Spleen (tissue), 11 donors: ENCODE data around the gene FAM181B. TPM values are rescaled to one million over a fixed set of nuclear protein-coding genes. Genes with fewer than 3 reads are reported as not detected.

ENCODE experiments used
- DNase-seq: peaks from one replicate; pipeline ENCODE4 v3.0.0-alpha.2; 2020
- H3K27ac ChIP-seq, 8 donors: fragments of 200-600 bp; sonication (generic) in 7 of 8; 1 replicate in 4 of 8; 2 replicates in 4 of 8; pipeline versions ENCODE4 v1.5.0 to v1.8.0; 2016 to 2021; ENCODE audit warnings: inconsistent platforms in 4 of 8, mild to moderate bottlenecking in 4 of 8, moderate library complexity in 1 of 8
- H3K27me3 ChIP-seq, 7 donors: fragments of 200-600 bp; sonication (generic) in 6 of 7; replicated peaks in 1 of 7; 1 replicate in 4 of 7; 2 replicates in 3 of 7; pipeline versions ENCODE4 v1.5.0 to v1.8.0; 2016 to 2021; ENCODE audit warnings: inconsistent platforms in 3 of 7, mild to moderate bottlenecking in 1 of 7
- H3K36me3 ChIP-seq, 6 donors: fragments of 200-600 bp; sonication (generic) in 5 of 6; 1 replicate in 4 of 6; 2 replicates in 2 of 6; pipeline versions ENCODE4 v1.5.0 to v1.8.0; 2016 to 2021; ENCODE audit warnings: inconsistent platforms in 2 of 6
- H3K4me1 ChIP-seq, 6 donors: fragments of 200-600 bp; sonication (generic) in 5 of 6; 1 replicate in 3 of 6; 2 replicates in 3 of 6; pipeline versions ENCODE4 v1.5.0 to v1.8.0; 2016 to 2021; ENCODE audit warnings: inconsistent platforms in 3 of 6
- H3K4me3 ChIP-seq, 8 donors: fragments of 200-600 bp; sonication (generic) in 7 of 8; 1 replicate in 4 of 8; 2 replicates in 4 of 8; pipeline versions ENCODE4 v1.5.0 to v1.8.0; 2016 to 2021; ENCODE audit warnings: inconsistent platforms in 4 of 8, mild to moderate bottlenecking in 4 of 8, moderate library complexity in 2 of 8
- H3K9me3 ChIP-seq, 8 donors: fragments of 200-600 bp; sonication (generic) in 7 of 8; 1 replicate in 4 of 8; 2 replicates in 4 of 8; pipeline versions ENCODE4 v1.5.0 to v1.8.0; 2016 to 2021; ENCODE audit warnings: inconsistent platforms in 4 of 8
- CTCF ChIP-seq, 11 experiments: fragments of 200-600 bp in 7 of 11; fragments of 450-650 bp in 4 of 11; sonication (generic) in 4 of 11; IDR thresholded peaks in 8 of 11; conservative IDR thresholded peaks in 3 of 11; 1 replicate in 7 of 11; 2 replicates in 4 of 11; pipeline versions ENCODE4 v1.4.0 to v1.8.0; 2016 to 2021; ENCODE audit warnings: antibody characterized with exemption in 11 of 11, inconsistent platforms in 4 of 11, mild to moderate bottlenecking in 1 of 11
- POLR2A ChIP-seq, 3 donors: fragments of 450-650 bp; IDR thresholded peaks; one replicate each; pipeline ENCODE4 v1.5.1; 2017; ENCODE audit warnings: antibody characterized with exemption in 3 of 3, mild to moderate bottlenecking in 1 of 3
- POLR2AphosphoS5 ChIP-seq, 3 donors: sonication (generic); formaldehyde crosslinking; IDR thresholded peaks; one replicate each; pipeline ENCODE4 v1.5.1; 2017; ENCODE audit warnings: antibody characterized with exemption in 3 of 3
- WGBS, 5 donors: extraction: QIAGEN DNeasy Blood & Tissue Kit in 3 of 5; methylation state at CpG; one replicate each; pipeline versions ENCODE4 v1.1.5 to v1.1.7; 2013 to 2018; 5-methylcytosine and 5-hydroxymethylcytosine counted together
- intact Hi-C: fragments of 100-400 bp; cut with DNase I; formaldehyde crosslinking; loops from one replicate; pipeline ENCODE4 v1.15.0; 2023; ENCODE audit warnings: low total_unique reads
- polyA plus RNA-seq, 3 donors: library from polyadenylated mRNA; stranded (reverse); fragments of 200-250 nt; gene quantifications; one replicate each; pipeline ENCODE4 v1.2.1, GENCODE V29; 2013
- total RNA-seq, 7 donors: library from RNA; depleted of rRNA in 3 of 7; stranded (reverse); fragments of >200 nt in 3 of 7; fragmentation: NEBNext Ultra II Directional in 4 of 7; extraction: Animal tissue kit (Norgen Biotek cat#: 25700) in 4 of 7; gene quantifications; one replicate each; pipeline versions ENCODE4 v1.1.0 to v1.2.1, GENCODE V29; 2016 to 2021
- donor health status: healthy with polysubstance abuse.
- donor health status: DM: no; HTN: no; CAD: no; lungs with moderate emphysema.
- donor health status: DM: no; HTN: no; CAD: no.
- donor health status: Bipolar disorder and iron deficiency.
- donor health status: healthy.
- donor health status: DM: no; HTN: no; CAD: no.
- donor health status: DM: yes; HTN: yes; CAD: no.

FAM181B gene
- total and polyA plus RNA-seq, 10 donors = 0.07 to 0.22 (median 0.09) TPM; not detected in 5

- Histone ChIP-seq H3K4me3 (no peak overlapping the region), H3K9me3 (no peaks in the 10 kb centered on the region), H3K36me3 (no peaks in the 10 kb centered on the region), H3K27ac (no peak overlapping the region), H3K4me1 (peaks cover 0 to 6% (median 0%) of the 10 kb centered on the region in 6 donors), H3K27me3 (peaks cover 0 to 17% (median 0%) of the 10 kb centered on the region in 7 donors)
- intact Hi-C loops = no loop called here
- no peak for DNase-seq
- 70 to 84% (median 76%) methylated on average over 12 to 15 of the region's 15 CpGs for WGBS, 5 donors
- TF ChIP-seq POLR2AphosphoS5 (IDR thresholded peaks at IDR 0.05) (no peak), POLR2A (IDR thresholded peaks at IDR 0.05) (no peak), CTCF (IDR thresholded peaks at IDR 0.05 in 8 of 11, conservative IDR thresholded peaks at IDR 0.05 in 3 of 11) (no peak)
Observed at GRCh38 chr11:82720267-82721065, 13.2 kb downstream of the FAM181B start.

GRCh38 chr11:82719361-82720105 lies 14.1 kb downstream of the FAM181B start:
- H3K9me3 ChIP-seq = no peaks in the 10 kb centered on the region
- H3K27me3 ChIP-seq = peaks cover 0 to 14% (median 0%) of the 10 kb centered on the region in 7 donors
- intact Hi-C loops = loop anchor here (5.0 to 10.0 kb wide), 3 partner anchors 143 to 1095 kb away; no protein-coding TSS in a partner anchor
- H3K4me1 ChIP-seq = peaks cover 0 to 6% (median 0%) of the 10 kb centered on the region in 6 donors
- H3K36me3 ChIP-seq = no peaks in the 10 kb centered on the region
- DNase-seq = no peak
- no peak overlapping the region for H3K27ac ChIP-seq
- no peak for TF ChIP-seq POLR2A (IDR thresholded peaks at IDR 0.05)
- no peak for TF ChIP-seq POLR2AphosphoS5 (IDR thresholded peaks at IDR 0.05)
- TF ChIP-seq CTCF (IDR thresholded peaks at IDR 0.05 in 8 of 11, conservative IDR thresholded peaks at IDR 0.05 in 3 of 11) = no peak
- WGBS, 5 donors = 66 to 81% (median 78%) methylated on average over 5 of the region's 5 CpGs
- no peak overlapping the region for H3K4me3 ChIP-seq

- intact Hi-C loops = loop anchor here (5.0 to 10.0 kb wide), 3 partner anchors 143 to 1096 kb away; no protein-coding TSS in a partner anchor
- Histone ChIP-seq H3K27ac (no peak overlapping the region), H3K4me3 (no peak overlapping the region), H3K36me3 (no peaks in the 10 kb centered on the region), H3K4me1 (peaks cover 0 to 6% (median 0%) of the 10 kb centered on the region in 6 donors), H3K27me3 (peaks cover 0 to 7% (median 0%) of the 10 kb centered on the region in 7 donors), H3K9me3 (no peaks in the 10 kb centered on the region)
- 27 to 48% (median 38%) methylated on average over 3 of the region's 3 CpGs for WGBS, 5 donors
- no peak for DNase-seq
- TF ChIP-seq POLR2AphosphoS5 (IDR thresholded peaks at IDR 0.05) (no peak), CTCF (IDR thresholded peaks at IDR 0.05 in 8 of 11, conservative IDR thresholded peaks at IDR 0.05 in 3 of 11) (no peak), POLR2A (IDR thresholded peaks at IDR 0.05) (no peak)
Observed at GRCh38 chr11:82718821-82719220, 14.8 kb downstream of the FAM181B start.
